Parathyroid adenoma (tissue), 2 donors: Measurements from ENCODE around the gene GHRH.

Source experiments
- H2AFZ ChIP-seq: fragments of 300-600 bp; sonication (generic); one replicate; pipeline ENCODE4 v1.7.0; 2017; ENCODE audit warnings: antibody characterized with exemption, mild to moderate bottlenecking
- H3K27ac ChIP-seq: fragments of 300-600 bp; sonication (generic); one replicate; pipeline ENCODE4 v1.7.0; 2017
- H3K27me3 ChIP-seq: fragments of 300-600 bp; sonication (generic); one replicate; pipeline ENCODE4 v1.7.0; 2017; ENCODE audit warnings: low read length; ENCODE audit not compliant: control insufficient read depth, insufficient read depth
- H3K36me3 ChIP-seq: fragments of 300-600 bp; sonication (generic); one replicate; pipeline ENCODE4 v1.7.0; 2017; ENCODE audit warnings: low read length; ENCODE audit not compliant: control insufficient read depth, insufficient read depth
- H3K4me1 ChIP-seq: fragments of 300-600 bp; sonication (generic); one replicate; pipeline ENCODE4 v1.7.0; 2017; ENCODE audit warnings: control low read depth
- H3K4me2 ChIP-seq: fragments of 300-600 bp; sonication (generic); one replicate; pipeline ENCODE4 v1.7.0; 2017; ENCODE audit warnings: low read length
- H3K4me3 ChIP-seq: fragments of 300-600 bp; sonication (generic); one replicate; pipeline ENCODE4 v1.7.0; 2017; ENCODE audit warnings: low read depth, low read length
- H3K79me2 ChIP-seq: fragments of 300-600 bp; sonication (generic); one replicate; pipeline ENCODE4 v1.7.0; 2017; ENCODE audit warnings: control low read depth
- H3K9ac ChIP-seq: fragments of 300-600 bp; sonication (generic); one replicate; pipeline ENCODE4 v1.7.0; 2017; ENCODE audit warnings: mild to moderate bottlenecking
- H3K9me3 ChIP-seq: fragments of 300-600 bp; sonication (generic); one replicate; pipeline ENCODE4 v1.7.0; 2017; ENCODE audit warnings: low read length; ENCODE audit not compliant: control insufficient read depth
- TF ChIP-seq, protein P1 (sequence below): fragments of 300-600 bp; sonication (generic); IDR thresholded peaks from one replicate; pipeline ENCODE4 v1.7.0; 2017; ENCODE audit warnings: antibody characterized with exemption, mild to moderate bottlenecking
- donor health status: primary hyperparathyroidism.

GHRH gene

DNA sequence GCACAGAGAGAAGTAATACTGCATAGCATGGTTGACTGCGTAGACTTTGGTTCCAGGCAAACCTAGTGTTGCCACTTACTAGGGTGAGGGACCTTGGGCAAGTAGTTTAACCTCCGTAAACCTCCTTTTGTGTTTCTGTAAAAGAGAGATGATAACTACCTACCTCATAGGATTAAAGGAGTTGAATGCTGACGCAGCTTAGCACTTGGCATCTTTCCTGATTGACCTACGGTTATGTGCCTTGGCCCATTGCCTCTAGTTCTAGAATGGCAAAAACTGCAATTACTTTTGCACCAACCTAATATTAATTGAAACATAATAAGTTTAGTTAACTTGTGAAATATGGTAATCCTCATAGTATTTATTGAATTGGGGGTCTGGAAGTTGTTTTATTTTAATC is 19.1 kb downstream of the GHRH start:
- Histone ChIP-seq H3K9ac (no peak overlapping the region), H3K36me3 (no peaks in the 10 kb centered on the region), H3K4me1 (no peaks in the 10 kb centered on the region), H3K4me3 (no peak overlapping the region), H3K79me2 (no peaks in the 10 kb centered on the region), H3K4me2 (no peak overlapping the region), H3K27ac (no peak overlapping the region), H3K27me3 (no peaks in the 10 kb centered on the region), H3K9me3 (no peaks in the 10 kb centered on the region), H2AFZ (no peak overlapping the region)
- TF ChIP-seq, protein P1, sequence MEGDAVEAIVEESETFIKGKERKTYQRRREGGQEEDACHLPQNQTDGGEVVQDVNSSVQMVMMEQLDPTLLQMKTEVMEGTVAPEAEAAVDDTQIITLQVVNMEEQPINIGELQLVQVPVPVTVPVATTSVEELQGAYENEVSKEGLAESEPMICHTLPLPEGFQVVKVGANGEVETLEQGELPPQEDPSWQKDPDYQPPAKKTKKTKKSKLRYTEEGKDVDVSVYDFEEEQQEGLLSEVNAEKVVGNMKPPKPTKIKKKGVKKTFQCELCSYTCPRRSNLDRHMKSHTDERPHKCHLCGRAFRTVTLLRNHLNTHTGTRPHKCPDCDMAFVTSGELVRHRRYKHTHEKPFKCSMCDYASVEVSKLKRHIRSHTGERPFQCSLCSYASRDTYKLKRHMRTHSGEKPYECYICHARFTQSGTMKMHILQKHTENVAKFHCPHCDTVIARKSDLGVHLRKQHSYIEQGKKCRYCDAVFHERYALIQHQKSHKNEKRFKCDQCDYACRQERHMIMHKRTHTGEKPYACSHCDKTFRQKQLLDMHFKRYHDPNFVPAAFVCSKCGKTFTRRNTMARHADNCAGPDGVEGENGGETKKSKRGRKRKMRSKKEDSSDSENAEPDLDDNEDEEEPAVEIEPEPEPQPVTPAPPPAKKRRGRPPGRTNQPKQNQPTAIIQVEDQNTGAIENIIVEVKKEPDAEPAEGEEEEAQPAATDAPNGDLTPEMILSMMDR, result no peak

DNA sequence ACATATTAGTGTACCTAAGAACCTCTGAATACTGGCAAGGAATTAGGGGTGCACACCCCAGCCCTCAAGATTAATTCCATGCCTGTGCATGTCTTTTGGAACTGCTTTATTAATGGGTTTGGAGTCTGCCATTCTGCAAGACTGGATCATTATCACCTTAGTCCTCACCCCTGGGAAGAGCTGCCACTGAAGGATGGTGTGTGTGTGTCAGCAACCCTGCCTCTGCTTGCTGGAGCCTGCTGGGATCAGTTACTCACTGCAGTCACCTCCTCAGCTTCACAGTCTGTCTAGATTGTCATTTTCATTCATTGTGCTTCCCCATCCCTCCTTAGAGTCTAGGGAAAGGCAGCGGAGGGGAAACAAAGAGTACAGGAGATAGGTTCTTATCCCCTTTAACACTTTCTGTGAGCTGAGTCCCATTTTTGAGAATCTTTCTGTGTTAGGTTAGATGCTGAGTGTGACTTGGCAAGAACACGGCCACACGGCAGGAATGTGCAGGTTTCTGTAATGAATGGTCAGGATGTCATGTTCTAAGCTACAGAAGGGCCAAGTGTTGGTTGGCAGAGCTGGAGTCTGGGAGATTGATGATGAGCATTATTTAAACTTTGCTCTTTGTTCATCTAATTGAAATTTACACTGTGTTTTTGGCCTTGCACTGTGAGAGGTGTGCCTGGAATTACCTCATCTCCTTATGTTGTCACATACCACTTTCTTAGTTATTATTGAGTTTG is 21.1 kb downstream of the GHRH start:
- no peaks in the 10 kb centered on the region for H3K4me1 ChIP-seq
- TF ChIP-seq, protein P1, result no peak
- H3K27ac ChIP-seq, result no peak overlapping the region
- no peaks in the 10 kb centered on the region for H3K9me3 ChIP-seq
- no peaks in the 10 kb centered on the region for H3K36me3 ChIP-seq
- no peak overlapping the region for H3K4me2 ChIP-seq
- H3K79me2 ChIP-seq, result no peaks in the 10 kb centered on the region
- H2AFZ ChIP-seq, result no peak overlapping the region
- no peak overlapping the region for H3K9ac ChIP-seq
- no peak overlapping the region for H3K4me3 ChIP-seq
- H3K27me3 ChIP-seq, result no peaks in the 10 kb centered on the region

DNA sequence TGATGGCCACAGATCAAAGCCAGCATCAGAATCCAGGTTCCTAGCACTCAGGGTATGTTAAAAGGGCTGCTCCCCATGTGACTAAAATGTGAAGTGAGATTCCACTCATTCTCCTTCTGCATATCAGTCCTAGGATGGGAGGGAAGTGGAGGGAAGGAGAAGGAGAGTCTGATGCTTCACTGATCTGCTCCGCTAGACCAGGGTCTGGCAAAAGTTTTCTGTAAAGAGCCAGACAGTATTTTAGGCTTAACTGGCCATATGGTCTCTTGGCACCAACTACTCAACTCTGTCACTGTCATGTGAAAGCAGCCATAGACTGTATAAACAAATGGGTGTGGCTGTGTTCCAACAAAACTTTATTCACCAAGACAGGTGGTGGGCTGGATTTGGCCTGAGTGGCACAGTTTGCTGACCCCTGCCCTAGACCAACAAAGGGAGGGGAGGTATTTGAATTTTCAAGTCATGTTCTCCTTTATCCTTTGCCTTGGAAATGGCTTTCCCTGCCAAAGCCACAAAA is 22.6 kb downstream of the GHRH start:
- Histone ChIP-seq H3K9me3 (no peaks in the 10 kb centered on the region), H3K79me2 (no peaks in the 10 kb centered on the region), H3K36me3 (no peaks in the 10 kb centered on the region), H3K4me2 (no peak overlapping the region), H2AFZ (no peak overlapping the region), H3K9ac (no peak overlapping the region), H3K4me1 (no peaks in the 10 kb centered on the region), H3K27me3 (no peaks in the 10 kb centered on the region), H3K4me3 (no peak overlapping the region), H3K27ac (no peak overlapping the region)
- TF ChIP-seq, protein P1, result no peak

DNA sequence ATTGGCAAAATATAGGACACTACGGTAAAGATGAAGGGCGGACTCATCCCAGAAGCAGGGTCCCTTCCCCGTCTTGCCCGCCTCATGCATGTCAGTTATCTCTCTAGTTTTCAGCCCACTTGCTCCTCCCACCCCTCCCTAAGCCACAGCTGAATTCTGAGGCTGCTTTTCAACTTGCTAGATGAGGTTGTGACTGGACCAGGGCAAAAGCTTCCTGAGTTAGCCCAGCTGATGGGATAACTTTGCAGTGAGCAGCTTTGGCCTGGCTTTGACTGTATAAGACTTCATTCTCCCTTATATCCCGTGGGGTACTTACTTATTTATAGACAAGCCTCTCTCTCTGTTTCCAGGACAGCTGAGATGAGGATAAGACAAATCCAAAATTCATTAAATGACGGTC is 23.2 kb downstream of the GHRH start:
- Histone ChIP-seq H3K9me3 (no peaks in the 10 kb centered on the region), H3K4me2 (no peak overlapping the region), H3K27ac (no peak overlapping the region), H3K4me3 (no peak overlapping the region), H3K79me2 (no peaks in the 10 kb centered on the region), H3K27me3 (no peaks in the 10 kb centered on the region), H3K36me3 (no peaks in the 10 kb centered on the region), H2AFZ (no peak overlapping the region), H3K4me1 (no peaks in the 10 kb centered on the region), H3K9ac (no peak overlapping the region)
- TF ChIP-seq, protein P1, result no peak

DNA sequence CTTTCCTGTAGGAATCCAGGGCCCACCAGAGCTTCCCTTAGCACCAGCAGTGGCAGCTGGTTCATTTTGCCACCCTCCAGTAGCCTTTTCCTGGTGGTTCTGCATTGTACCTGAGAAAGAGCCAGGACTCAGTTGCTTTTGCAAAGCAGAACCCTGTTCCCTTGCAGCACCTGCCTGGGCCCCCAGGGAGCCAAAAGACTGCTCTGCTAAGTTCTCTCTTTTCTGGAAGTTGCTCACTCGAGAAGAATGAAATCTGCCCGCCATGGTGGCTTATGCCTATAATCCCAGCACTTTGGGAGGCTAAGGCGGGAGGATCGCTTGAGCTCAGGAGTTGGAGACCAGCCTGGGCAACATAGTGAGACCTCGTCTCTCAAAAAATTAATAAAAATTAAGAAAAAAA is 24.0 kb downstream of the GHRH start:
- no peak overlapping the region for H3K4me2 ChIP-seq
- no peak overlapping the region for H2AFZ ChIP-seq
- H3K4me1 ChIP-seq, result no peaks in the 10 kb centered on the region
- no peaks in the 10 kb centered on the region for H3K9me3 ChIP-seq
- no peak overlapping the region for H3K9ac ChIP-seq
- H3K36me3 ChIP-seq, result no peaks in the 10 kb centered on the region
- no peak overlapping the region for H3K4me3 ChIP-seq
- H3K27ac ChIP-seq, result no peak overlapping the region
- no peaks in the 10 kb centered on the region for H3K27me3 ChIP-seq
- no peaks in the 10 kb centered on the region for H3K79me2 ChIP-seq
- TF ChIP-seq, protein P1, result no peak
